ENCODE data around the gene CUEDC2. TPM values are rescaled to one million over a fixed set of nuclear protein-coding genes. Genes with fewer than 3 reads are reported as not detected.

Gene CUEDC2
- total RNA-seq, 3 donors from 2014 or later (not counting 1 experiment from before 2014, with no cell fraction given) = 35.0 to 43.0 (median 37.7) TPM

- H3K27ac ChIP-seq (ENCODE audit: low read length) = no peak overlapping the region
- no peaks in the 10 kb centered on the region for H3K9me3 ChIP-seq (ENCODE audit: control insufficient read depth, insufficient read depth, low read length)
- intact Hi-C loops (cut with micrococcal nuclease) = no loop called here
- no peak for ATAC-seq
- DNase-seq = peak in 1 of 2 donors; percentile 24
- 94% methylated on average over 8 of the region's 8 CpGs for WGBS (ENCODE audit: insufficient coverage)
- no peaks in the 10 kb centered on the region for H3K27me3 ChIP-seq (ENCODE audit: control insufficient read depth, insufficient read depth, low read length)
- H3K27me3 Mint-ChIP-seq (ENCODE audit: low read depth in 2 of 2) = no peaks in the 10 kb centered on the region
- H3K4me1 ChIP-seq (ENCODE audit: control insufficient read depth, insufficient read depth, low read length) = peaks cover 28% of the 10 kb centered on the region
- no peak overlapping the region for H3K4me3 ChIP-seq (ENCODE audit: low read length)
- TF ChIP-seq CTCF (IDR thresholded peaks at IDR 0.05) = no peak
- H3K4me1 Mint-ChIP-seq = peaks cover 8 to 22% of the 10 kb centered on the region in 2 donors
- no peak overlapping the region for H3K4me3 Mint-ChIP-seq
- H3K36me3 Mint-ChIP-seq = no peaks in the 10 kb centered on the region
- no peaks in the 10 kb centered on the region for H3K9me3 Mint-ChIP-seq
- peak overlapping the region in 1 of 2 donors; percentile 99 for H3K27ac Mint-ChIP-seq
- H3K36me3 ChIP-seq (ENCODE audit: control insufficient read depth, insufficient read depth, low read length) = peaks cover 42% of the 10 kb centered on the region
These were observed 31.1 kb downstream of the CUEDC2 start for GRCh38 chr10:102401342-102401654.

GRCh38 chr10:102400598-102401341, 31.6 kb downstream of the CUEDC2 start:
- DNase-seq (peak in 1 of 2 donors; percentile 33), ATAC-seq (no peak)
- no peak overlapping the region for H3K27ac ChIP-seq (ENCODE audit: low read length)
- no peaks in the 10 kb centered on the region for H3K9me3 ChIP-seq (ENCODE audit: control insufficient read depth, insufficient read depth, low read length)
- 98% methylated on average over 22 of the region's 22 CpGs for WGBS (ENCODE audit: insufficient coverage)
- Mint-ChIP-seq H3K27me3 (ENCODE audit: low read depth in 2 of 2) (no peaks in the 10 kb centered on the region), H3K4me1 (peaks cover 13 to 27% of the 10 kb centered on the region in 2 donors), H3K9me3 (no peaks in the 10 kb centered on the region), H3K36me3 (no peaks in the 10 kb centered on the region), H3K27ac (peak overlapping the region in 1 of 2 donors; percentile 99), H3K4me3 (peak overlapping the region; percentile 42)
- H3K36me3 ChIP-seq (ENCODE audit: control insufficient read depth, insufficient read depth, low read length) = peaks cover 42% of the 10 kb centered on the region
- peaks cover 34% of the 10 kb centered on the region for H3K4me1 ChIP-seq (ENCODE audit: control insufficient read depth, insufficient read depth, low read length)
- intact Hi-C loops (cut with micrococcal nuclease) = no loop called here
- no peak overlapping the region for H3K4me3 ChIP-seq (ENCODE audit: low read length)
- H3K27me3 ChIP-seq (ENCODE audit: control insufficient read depth, insufficient read depth, low read length) = no peaks in the 10 kb centered on the region
- no peak for TF ChIP-seq CTCF (IDR thresholded peaks at IDR 0.05)

GRCh38 chr10:102400076-102400475, 32.3 kb downstream of the CUEDC2 start:
- DNase-seq = no peak
- 93% methylated on average over 17 of the region's 17 CpGs for WGBS (ENCODE audit: insufficient coverage)
- no peaks in the 10 kb centered on the region for H3K36me3 Mint-ChIP-seq
- no peak for ATAC-seq
- no peaks in the 10 kb centered on the region for H3K27me3 Mint-ChIP-seq (ENCODE audit: low read depth in 2 of 2)
- peak overlapping the region; percentile 56 for H3K27ac ChIP-seq (ENCODE audit: low read length)
- no peaks in the 10 kb centered on the region for H3K9me3 ChIP-seq (ENCODE audit: control insufficient read depth, insufficient read depth, low read length)
- TF ChIP-seq CTCF (IDR thresholded peaks at IDR 0.05) = no peak
- peak overlapping the region; percentile 99 for H3K27ac Mint-ChIP-seq
- no peaks in the 10 kb centered on the region for H3K27me3 ChIP-seq (ENCODE audit: control insufficient read depth, insufficient read depth, low read length)
- no peaks in the 10 kb centered on the region for H3K9me3 Mint-ChIP-seq
- peak overlapping the region; percentile 42 for H3K4me3 Mint-ChIP-seq
- intact Hi-C loops (cut with micrococcal nuclease) = no loop called here
- H3K36me3 ChIP-seq (ENCODE audit: control insufficient read depth, insufficient read depth, low read length) = peaks cover 42% of the 10 kb centered on the region
- H3K4me1 ChIP-seq (ENCODE audit: control insufficient read depth, insufficient read depth, low read length) = peaks cover 38% of the 10 kb centered on the region
- H3K4me3 ChIP-seq (ENCODE audit: low read length) = no peak overlapping the region
- peaks cover 16 to 32% of the 10 kb centered on the region in 2 donors for H3K4me1 Mint-ChIP-seq
